ENCODE measurements around the gene UTP18. TPM values are rescaled to one million over a fixed set of nuclear protein-coding genes. Genes with fewer than 3 reads are reported as not detected.
A peak's percentile ranks its signal among the peaks of the same experiment; 100 is the strongest.

Gene UTP18
- total and polyA plus RNA-seq, 9 of the 15 experiments (the other 6 are each of a cell fraction or from before 2014, with no cell fraction given): 31.1 to 99.2 (median 66.7) TPM

DNA sequence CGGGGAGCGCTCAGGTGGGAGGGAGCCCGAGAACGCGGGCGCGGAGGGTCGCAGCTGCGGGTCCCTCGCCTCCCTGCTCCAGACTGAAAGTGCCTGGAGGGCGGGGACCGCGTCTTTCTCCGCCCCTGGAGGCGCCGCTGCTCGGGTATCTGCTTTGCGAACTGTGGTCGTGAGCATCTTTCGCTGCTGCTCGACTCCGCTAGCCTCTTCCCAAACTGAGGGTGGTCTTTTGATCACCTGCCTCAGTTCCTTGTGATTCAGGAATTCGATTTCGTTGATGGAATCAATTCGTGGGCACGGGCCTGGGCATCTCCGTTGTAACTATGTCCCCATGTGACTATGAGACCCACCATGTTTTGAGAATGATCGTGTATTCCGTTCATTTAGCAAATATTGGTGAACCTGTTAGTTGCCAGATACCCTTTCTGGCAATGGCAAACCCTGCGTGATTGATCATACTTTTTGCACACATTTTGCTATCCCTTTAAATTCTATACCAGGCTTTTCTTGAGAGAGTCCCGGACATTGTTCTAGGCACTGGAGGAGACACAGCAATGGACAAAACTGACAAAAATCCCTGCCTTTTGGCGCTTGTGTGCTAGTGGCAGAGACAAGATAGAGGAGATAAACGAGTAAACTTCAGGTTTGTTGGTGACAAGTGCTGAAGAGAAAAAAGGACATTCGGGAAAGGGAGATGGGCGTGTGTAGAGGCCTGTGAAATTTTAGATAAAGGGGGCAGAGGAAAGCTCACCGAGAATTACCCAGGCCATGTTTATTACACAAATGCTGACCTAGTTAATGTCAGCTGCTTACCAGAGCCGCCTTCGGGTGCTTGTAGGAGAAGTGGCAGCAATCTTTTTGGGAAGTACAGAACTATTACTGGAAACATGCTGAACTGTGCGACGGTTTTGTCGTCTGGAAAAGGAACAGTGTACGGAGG, 948 bp downstream of the UTP18 start (continued):
- TF ChIP-seq, protein P1, sequence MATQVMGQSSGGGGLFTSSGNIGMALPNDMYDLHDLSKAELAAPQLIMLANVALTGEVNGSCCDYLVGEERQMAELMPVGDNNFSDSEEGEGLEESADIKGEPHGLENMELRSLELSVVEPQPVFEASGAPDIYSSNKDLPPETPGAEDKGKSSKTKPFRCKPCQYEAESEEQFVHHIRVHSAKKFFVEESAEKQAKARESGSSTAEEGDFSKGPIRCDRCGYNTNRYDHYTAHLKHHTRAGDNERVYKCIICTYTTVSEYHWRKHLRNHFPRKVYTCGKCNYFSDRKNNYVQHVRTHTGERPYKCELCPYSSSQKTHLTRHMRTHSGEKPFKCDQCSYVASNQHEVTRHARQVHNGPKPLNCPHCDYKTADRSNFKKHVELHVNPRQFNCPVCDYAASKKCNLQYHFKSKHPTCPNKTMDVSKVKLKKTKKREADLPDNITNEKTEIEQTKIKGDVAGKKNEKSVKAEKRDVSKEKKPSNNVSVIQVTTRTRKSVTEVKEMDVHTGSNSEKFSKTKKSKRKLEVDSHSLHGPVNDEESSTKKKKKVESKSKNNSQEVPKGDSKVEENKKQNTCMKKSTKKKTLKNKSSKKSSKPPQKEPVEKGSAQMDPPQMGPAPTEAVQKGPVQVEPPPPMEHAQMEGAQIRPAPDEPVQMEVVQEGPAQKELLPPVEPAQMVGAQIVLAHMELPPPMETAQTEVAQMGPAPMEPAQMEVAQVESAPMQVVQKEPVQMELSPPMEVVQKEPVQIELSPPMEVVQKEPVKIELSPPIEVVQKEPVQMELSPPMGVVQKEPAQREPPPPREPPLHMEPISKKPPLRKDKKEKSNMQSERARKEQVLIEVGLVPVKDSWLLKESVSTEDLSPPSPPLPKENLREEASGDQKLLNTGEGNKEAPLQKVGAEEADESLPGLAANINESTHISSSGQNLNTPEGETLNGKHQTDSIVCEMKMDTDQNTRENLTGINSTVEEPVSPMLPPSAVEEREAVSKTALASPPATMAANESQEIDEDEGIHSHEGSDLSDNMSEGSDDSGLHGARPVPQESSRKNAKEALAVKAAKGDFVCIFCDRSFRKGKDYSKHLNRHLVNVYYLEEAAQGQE (IDR thresholded peaks at IDR 0.05; ENCODE audit: borderline replicate concordance): peak; percentile 27
- TF ChIP-seq, protein P1 (CRISPR knock-in tag; IDR thresholded peaks at IDR 0.05; ENCODE audit: low read depth): no peak
- no peak for TF ChIP-seq MBD2 (IDR thresholded peaks at IDR 0.05; ENCODE audit: borderline replicate concordance, low read depth)
- no peak for TF ChIP-seq SIX5 (IDR thresholded peaks at IDR 0.05; ENCODE audit: borderline replicate concordance in 1 of 2, insufficient read depth in 1 of 2, low read depth in 1 of 2, low read length in 2 of 2)
- TF ChIP-seq PPARD (CRISPR knock-in tag; IDR thresholded peaks at IDR 0.05): no peak
- no peak for TF ChIP-seq TAF7 (tag; IDR thresholded peaks at IDR 0.05)
- no peak for TF ChIP-seq PHF20 (IDR thresholded peaks at IDR 0.05; ENCODE audit: partially characterized antibody)
- no peak for TF ChIP-seq NR2C2 (CRISPR knock-in tag; IDR thresholded peaks at IDR 0.05)
- TF ChIP-seq NR2C2 (tag; IDR thresholded peaks at IDR 0.05): no peak
- TF ChIP-seq ZNF263 (CRISPR knock-in tag; IDR thresholded peaks at IDR 0.05; ENCODE audit: borderline replicate concordance): no peak
- TF ChIP-seq ZNF347 (CRISPR knock-in tag; IDR thresholded peaks at IDR 0.05; ENCODE audit: low read depth): no peak
- TF ChIP-seq RBFOX2 (IDR thresholded peaks at IDR 0.05; ENCODE audit: low read depth, low read length): no peak; the same call in 1 of the 2 replicates
- peak in 1 of 2 experiments; percentile 75; a peak in 2 of 4 replicates for TF ChIP-seq SIN3A (IDR thresholded peaks at IDR 0.05; ENCODE audit: borderline replicate concordance in 2 of 2, control insufficient read depth in 1 of 2, low read depth in 2 of 2, low read length in 2 of 2)
- TF ChIP-seq ETS2 (tag; IDR thresholded peaks at IDR 0.05; ENCODE audit: borderline replicate concordance, poor library complexity, severe bottlenecking): no peak
- no peak for TF ChIP-seq HMGN3 (IDR thresholded peaks at IDR 0.05; ENCODE audit: borderline replicate concordance, extremely low read depth, insufficient read length, low read depth, low read length)
- TF ChIP-seq, protein P2, sequence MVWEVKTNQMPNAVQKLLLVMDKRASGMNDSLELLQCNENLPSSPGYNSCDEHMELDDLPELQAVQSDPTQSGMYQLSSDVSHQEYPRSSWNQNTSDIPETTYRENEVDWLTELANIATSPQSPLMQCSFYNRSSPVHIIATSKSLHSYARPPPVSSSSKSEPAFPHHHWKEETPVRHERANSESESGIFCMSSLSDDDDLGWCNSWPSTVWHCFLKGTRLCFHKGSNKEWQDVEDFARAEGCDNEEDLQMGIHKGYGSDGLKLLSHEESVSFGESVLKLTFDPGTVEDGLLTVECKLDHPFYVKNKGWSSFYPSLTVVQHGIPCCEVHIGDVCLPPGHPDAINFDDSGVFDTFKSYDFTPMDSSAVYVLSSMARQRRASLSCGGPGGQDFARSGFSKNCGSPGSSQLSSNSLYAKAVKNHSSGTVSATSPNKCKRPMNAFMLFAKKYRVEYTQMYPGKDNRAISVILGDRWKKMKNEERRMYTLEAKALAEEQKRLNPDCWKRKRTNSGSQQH (CRISPR knock-in tag; IDR thresholded peaks at IDR 0.05): no peak
- TF ChIP-seq EHMT2 (IDR thresholded peaks at IDR 0.05): no peak
